ENCODE results near the gene GTF2H4.
"Not testable (repeated sequence)": the region's sequence is repeated elsewhere in the genome, so short reads cannot be mapped to it uniquely, and the experiment has no call there.

GTF2H4 gene

GRCh38 chr6:30864325-30864724, 43.7 kb upstream of the GTF2H4 start:
- H3K36me3 ChIP-seq (ENCODE audit: insufficient read depth) = no peaks in the 10 kb centered on the region
- no peaks in the 10 kb centered on the region for H4K20me1 ChIP-seq (ENCODE audit: insufficient read depth)
- H3K4me3 ChIP-seq (IDR thresholded peaks at IDR 0.05; ENCODE audit: insufficient read depth, low read depth, low read length) = no peak overlapping the region
- no peak overlapping the region for H3K4me2 ChIP-seq
- TF ChIP-seq CTCF (conservative IDR thresholded peaks at IDR 0.05; ENCODE audit: low read depth, low read length) = no peak
- H3K79me2 ChIP-seq (ENCODE audit: insufficient read depth, low read depth) = no peaks in the 10 kb centered on the region
- H3K27ac ChIP-seq = no peak overlapping the region
- H3K27me3 ChIP-seq (ENCODE audit: insufficient read depth, low read depth) = no peaks in the 10 kb centered on the region
- H3K4me1 ChIP-seq (ENCODE audit: low read depth, poor library complexity, severe bottlenecking) = no peaks in the 10 kb centered on the region
- no peak overlapping the region for H3K9ac ChIP-seq
- H2AFZ ChIP-seq (ENCODE audit: low read depth) = no peak overlapping the region

- not testable (repeated sequence) for H3K4me1 ChIP-seq (ENCODE audit: low read depth, poor library complexity, severe bottlenecking); H3K4me2 ChIP-seq; H3K9ac ChIP-seq; H3K4me3 ChIP-seq (IDR thresholded peaks at IDR 0.05; ENCODE audit: insufficient read depth, low read depth, low read length); H4K20me1 ChIP-seq (ENCODE audit: insufficient read depth); H3K27me3 ChIP-seq (ENCODE audit: insufficient read depth, low read depth); H3K79me2 ChIP-seq (ENCODE audit: insufficient read depth, low read depth); H3K27ac ChIP-seq; H3K36me3 ChIP-seq (ENCODE audit: insufficient read depth); H2AFZ ChIP-seq (ENCODE audit: low read depth)
Measured at GRCh38 chr6:30869241-30869749, 38.7 kb upstream of the GTF2H4 start.

- Histone ChIP-seq H3K4me1 (ENCODE audit: low read depth, poor library complexity, severe bottlenecking) (no peaks in the 10 kb centered on the region), H3K27me3 (ENCODE audit: insufficient read depth, low read depth) (no peaks in the 10 kb centered on the region), H4K20me1 (ENCODE audit: insufficient read depth) (no peaks in the 10 kb centered on the region), H3K36me3 (ENCODE audit: insufficient read depth) (no peaks in the 10 kb centered on the region), H3K79me2 (ENCODE audit: insufficient read depth, low read depth) (no peaks in the 10 kb centered on the region), H3K4me3 (IDR thresholded peaks at IDR 0.05; ENCODE audit: insufficient read depth, low read depth, low read length) (no peak overlapping the region), H3K9ac (no peak overlapping the region), H3K4me2 (no peak overlapping the region), H2AFZ (ENCODE audit: low read depth) (no peak overlapping the region), H3K27ac (no peak overlapping the region)
- no peak for TF ChIP-seq CTCF (conservative IDR thresholded peaks at IDR 0.05; ENCODE audit: low read depth, low read length)
Measured at GRCh38 chr6:30870546-30870945, 37.5 kb upstream of the GTF2H4 start.

- no peak overlapping the region for H2AFZ ChIP-seq (ENCODE audit: low read depth)
- no peaks in the 10 kb centered on the region for H4K20me1 ChIP-seq (ENCODE audit: insufficient read depth)
- TF ChIP-seq CTCF (conservative IDR thresholded peaks at IDR 0.05; ENCODE audit: low read depth, low read length) = no peak
- H3K4me2 ChIP-seq = no peak overlapping the region
- no peaks in the 10 kb centered on the region for H3K36me3 ChIP-seq (ENCODE audit: insufficient read depth)
- H3K4me3 ChIP-seq (IDR thresholded peaks at IDR 0.05; ENCODE audit: insufficient read depth, low read depth, low read length) = no peak overlapping the region
- H3K27me3 ChIP-seq (ENCODE audit: insufficient read depth, low read depth) = no peaks in the 10 kb centered on the region
- no peaks in the 10 kb centered on the region for H3K4me1 ChIP-seq (ENCODE audit: low read depth, poor library complexity, severe bottlenecking)
- no peak overlapping the region for H3K27ac ChIP-seq
- H3K79me2 ChIP-seq (ENCODE audit: insufficient read depth, low read depth) = no peaks in the 10 kb centered on the region
- no peak overlapping the region for H3K9ac ChIP-seq
Measured at GRCh38 chr6:30871592-30872183, 36.3 kb upstream of the GTF2H4 start.

GRCh38 chr6:30873137-30873640, 34.8 kb upstream of the GTF2H4 start:
- no peak for TF ChIP-seq CTCF (conservative IDR thresholded peaks at IDR 0.05; ENCODE audit: low read depth, low read length)
- peaks cover 13% of the 10 kb centered on the region for H3K4me1 ChIP-seq (ENCODE audit: low read depth, poor library complexity, severe bottlenecking)
- no peaks in the 10 kb centered on the region for H3K79me2 ChIP-seq (ENCODE audit: insufficient read depth, low read depth)
- no peak overlapping the region for H3K27ac ChIP-seq
- no peak overlapping the region for H3K9ac ChIP-seq
- no peaks in the 10 kb centered on the region for H3K36me3 ChIP-seq (ENCODE audit: insufficient read depth)
- no peak overlapping the region for H3K4me3 ChIP-seq (IDR thresholded peaks at IDR 0.05; ENCODE audit: insufficient read depth, low read depth, low read length)
- H3K27me3 ChIP-seq (ENCODE audit: insufficient read depth, low read depth) = no peaks in the 10 kb centered on the region
- no peak overlapping the region for H3K4me2 ChIP-seq
- no peaks in the 10 kb centered on the region for H4K20me1 ChIP-seq (ENCODE audit: insufficient read depth)
- no peak overlapping the region for H2AFZ ChIP-seq (ENCODE audit: low read depth)

GRCh38 chr6:30873795-30874194, 34.2 kb upstream of the GTF2H4 start:
- not testable (repeated sequence) for H3K9ac ChIP-seq; H3K4me2 ChIP-seq; H4K20me1 ChIP-seq (ENCODE audit: insufficient read depth); H3K79me2 ChIP-seq (ENCODE audit: insufficient read depth, low read depth); H2AFZ ChIP-seq (ENCODE audit: low read depth); H3K27ac ChIP-seq; H3K36me3 ChIP-seq (ENCODE audit: insufficient read depth); H3K27me3 ChIP-seq (ENCODE audit: insufficient read depth, low read depth); H3K4me3 ChIP-seq (IDR thresholded peaks at IDR 0.05; ENCODE audit: insufficient read depth, low read depth, low read length)
- peaks cover 13% of the 10 kb centered on the region for H3K4me1 ChIP-seq (ENCODE audit: low read depth, poor library complexity, severe bottlenecking)

Measured in KMS-11 (cell line).